ENCODE measurements around the gene IGFBP5. TPM values are rescaled to one million over a fixed set of nuclear protein-coding genes. Genes with fewer than 3 reads are reported as not detected.

The IGFBP5 gene
- total RNA-seq (100 to 1,000 TPM; 166 to 923 (median 548) TPM), polyA plus RNA-seq (100 to 1,000 TPM in 2 of 3 donors, 10 to 100 TPM in 1; 92.1 to 215 (median 128) TPM)
- long read RNA-seq, donor 1, full-length matches to known transcripts, result 70 of 70 reads
- long read RNA-seq, donor 1, partial matches to known transcripts, result 0 of 70 reads
- long read RNA-seq, donor 1, other reads (novel, unspliced or antisense), result 0 of 70 reads
- long read RNA-seq, donor 2, full-length matches to known transcripts, result 58 of 58 reads
- long read RNA-seq, donor 2, partial matches to known transcripts, result 0 of 58 reads
- long read RNA-seq, donor 2, other reads (novel, unspliced or antisense), result 0 of 58 reads
- long read RNA-seq, donor 3, full-length matches to known transcripts, result 106 of 143 reads
- long read RNA-seq, donor 3, partial matches to known transcripts, result 37 of 143 reads
- long read RNA-seq, donor 3, other reads (novel, unspliced or antisense), result 0 of 143 reads
- long read RNA-seq, donor 4, full-length matches to known transcripts, result 7 of 7 reads
- long read RNA-seq, donor 4, partial matches to known transcripts, result 0 of 7 reads
- long read RNA-seq, donor 4, other reads (novel, unspliced or antisense), result 0 of 7 reads
- long read RNA-seq, donor 5, full-length matches to known transcripts, result 218 of 291 reads
- long read RNA-seq, donor 5, partial matches to known transcripts, result 67 of 291 reads
- long read RNA-seq, donor 5, other reads (novel, unspliced or antisense), result 6 of 291 reads
- long read RNA-seq, donor 6, result 0 reads
- long read RNA-seq, donor 7, full-length matches to known transcripts, result 80 of 105 reads
- long read RNA-seq, donor 7, partial matches to known transcripts, result 25 of 105 reads
- long read RNA-seq, donor 7, other reads (novel, unspliced or antisense), result 0 of 105 reads
- long read RNA-seq, donor 8, full-length matches to known transcripts, result 165 of 206 reads
- long read RNA-seq, donor 8, partial matches to known transcripts, result 41 of 206 reads
- long read RNA-seq, donor 8, other reads (novel, unspliced or antisense), result 0 of 206 reads
- long read RNA-seq, donor 9, full-length matches to known transcripts, result 64 of 198 reads
- long read RNA-seq, donor 9, partial matches to known transcripts, result 134 of 198 reads
- long read RNA-seq, donor 9, other reads (novel, unspliced or antisense), result 0 of 198 reads
- long read RNA-seq, donor 10, full-length matches to known transcripts, result 11 of 18 reads
- long read RNA-seq, donor 10, partial matches to known transcripts, result 7 of 18 reads
- long read RNA-seq, donor 10, other reads (novel, unspliced or antisense), result 0 of 18 reads

GRCh38 chr2:216695401-216695821, at the start of gene IGFBP5:
Gene IGFBP5 (minus strand): TSS chr2:216695549. CDS start chr2:216694775, 774 bp downstream.
- peak within 1 kb of the TSS; percentile 58 to 82 (median 67) for H3K4me3 ChIP-seq
- peaks cover 0 to 6% (median 0%) of the 10 kb centered on the region in 4 donors for H3K36me3 ChIP-seq
- peaks cover 19 to 97% (median 70%) of the 10 kb centered on the region in 4 donors for H3K4me1 ChIP-seq
- H3K27ac ChIP-seq, result peak within 1 kb of the TSS; percentile 74 to 90 (median 83)
- WGBS, 5 donors, result 5 to 10% (median 8%) methylated on average over 15 to 16 of the region's 16 CpGs
- TF ChIP-seq CTCF (IDR thresholded peaks at IDR 0.05), result peak in 1 of 7 experiments; percentile 19
- TF ChIP-seq POLR2A (IDR thresholded peaks at IDR 0.05), result peak in 1 of 4 donors; percentile 65
- no peak for TF ChIP-seq EP300 (IDR thresholded peaks at IDR 0.05)
- TF ChIP-seq POLR2AphosphoS5 (IDR thresholded peaks at IDR 0.05), result peak; percentile 80 to 93 (median 90)
- H3K9me3 ChIP-seq, result no peaks in the 10 kb centered on the region
- intact Hi-C loops (cut with DNase I; ENCODE audit: low total_unique reads), result loop anchor here (5.0 kb wide), 1 partner anchor 472 kb away; no protein-coding TSS in a partner anchor
- peaks cover 0 to 81% (median 38%) of the 10 kb centered on the region in 3 donors for H3K27me3 ChIP-seq
- peak; percentile 89 to 97 for DNase-seq

GRCh38 chr2:216743781-216744180, 48.4 kb upstream of the IGFBP5 start:
- TF ChIP-seq POLR2AphosphoS5 (IDR thresholded peaks at IDR 0.05) (no peak), CTCF (IDR thresholded peaks at IDR 0.05) (no peak), POLR2A (IDR thresholded peaks at IDR 0.05) (no peak), EP300 (IDR thresholded peaks at IDR 0.05) (no peak)
- H3K4me1 ChIP-seq, result peaks cover 10 to 36% (median 29%) of the 10 kb centered on the region in 4 donors
- H3K36me3 ChIP-seq, result no peaks in the 10 kb centered on the region
- intact Hi-C loops (cut with DNase I; ENCODE audit: low total_unique reads), result no loop called here
- H3K27me3 ChIP-seq, result no peaks in the 10 kb centered on the region
- H3K27ac ChIP-seq, result no peak overlapping the region
- H3K4me3 ChIP-seq, result no peak overlapping the region
- WGBS, 5 donors, result 77 to 92% (median 84%) methylated on average over 1 of the region's 1 CpG
- no peak for DNase-seq
- no peaks in the 10 kb centered on the region for H3K9me3 ChIP-seq

GRCh38 chr2:216742411-216742810, 47.1 kb upstream of the IGFBP5 start:
- 74 to 87% (median 85%) methylated on average over 3 of the region's 3 CpGs for WGBS, 5 donors
- H3K27ac ChIP-seq, result no peak overlapping the region

More at GRCh38 chr2:216742411-216742810, 47.1 kb upstream of the IGFBP5 start:
- Histone ChIP-seq H3K27me3 (no peaks in the 10 kb centered on the region), H3K4me1 (peaks cover 10 to 40% (median 34%) of the 10 kb centered on the region in 4 donors), H3K9me3 (no peaks in the 10 kb centered on the region), H3K36me3 (no peaks in the 10 kb centered on the region), H3K4me3 (no peak overlapping the region)
- intact Hi-C loops (cut with DNase I; ENCODE audit: low total_unique reads), result no loop called here
- TF ChIP-seq EP300 (IDR thresholded peaks at IDR 0.05) (no peak), CTCF (IDR thresholded peaks at IDR 0.05) (no peak), POLR2AphosphoS5 (IDR thresholded peaks at IDR 0.05) (peak in 2 of 3 donors; percentile 16 to 19), POLR2A (IDR thresholded peaks at IDR 0.05) (no peak)
- no peak for DNase-seq

All from stomach (tissue), 19 donors.